ENCODE data around the gene FOXP1. TPM values are rescaled to one million over a fixed set of nuclear protein-coding genes. Genes with fewer than 3 reads are reported as not detected.

FOXP1 gene
- total and polyA plus RNA-seq, 2 of the 13 experiments (the other 11 are each of a cell fraction or from before 2014, with no cell fraction given): 40.4 to 59.0 TPM

DNA sequence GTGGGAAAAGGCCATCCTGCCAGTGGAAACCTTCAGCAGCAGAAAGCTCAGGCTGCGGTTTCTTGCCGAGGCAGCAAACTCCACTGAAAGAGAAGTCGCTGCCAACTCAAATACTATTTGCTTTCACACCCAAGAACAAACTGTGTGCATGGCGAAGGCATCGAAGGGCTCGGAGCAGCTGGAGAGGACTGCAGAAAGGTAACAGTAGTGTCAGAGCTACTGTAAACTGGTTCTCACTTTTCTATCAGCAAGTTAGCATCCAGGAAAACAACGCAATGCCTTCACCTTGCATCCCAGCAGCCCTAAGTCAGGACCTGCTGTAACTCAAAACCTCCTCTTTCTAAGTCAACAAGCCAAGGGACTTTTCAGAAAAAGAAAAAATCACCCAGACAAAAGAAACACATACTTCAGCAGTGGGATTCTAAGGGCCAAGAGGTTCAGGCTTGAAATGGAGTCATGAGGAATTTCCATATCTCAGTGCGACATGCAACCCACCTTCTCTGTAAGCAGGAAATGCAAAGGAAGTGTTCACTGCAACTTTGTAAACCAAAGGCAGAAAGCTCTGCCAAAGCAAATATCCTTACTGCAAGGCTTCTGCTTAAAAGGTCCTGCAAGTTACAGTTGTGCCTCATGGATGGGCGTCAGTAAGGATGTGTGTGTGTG lies 193.5 kb downstream of the FOXP1 start:
- Histone ChIP-seq H3K4me1 (ENCODE audit: insufficient read depth, low read length) (peaks cover 31% of the 10 kb centered on the region), H3K27ac (ENCODE audit: extremely low read length, insufficient read depth, low read length) (no peak overlapping the region), H3K36me3 (replicated peaks in 1 of 2; ENCODE audit: control insufficient read depth in 1 of 2, insufficient read depth in 2 of 2, low read length in 2 of 2) (no peaks in the 10 kb centered on the region), H3K9ac (ENCODE audit: insufficient read depth, low read depth, low read length) (no peak overlapping the region), H3K4me3 (replicated peaks in 1 of 3; ENCODE audit: insufficient read depth in 1 of 3, low read depth in 2 of 3, low read length in 3 of 3) (no peak overlapping the region), H3K79me2 (ENCODE audit: insufficient read depth, low read length) (peaks cover 16% of the 10 kb centered on the region), H3K9me3 (ENCODE audit: low read length) (no peaks in the 10 kb centered on the region), H4K20me1 (ENCODE audit: insufficient read depth, low read length) (peaks cover 5% of the 10 kb centered on the region; the same call in 1 of the 2 replicates), H3K4me2 (ENCODE audit: low read depth, low read length) (peak overlapping the region; percentile 37; the same call in 1 of the 2 replicates), H2AFZ (ENCODE audit: low read length) (no peak overlapping the region), H3K27me3 (ENCODE audit: control insufficient read depth in 1 of 2, insufficient read depth in 2 of 2, low read length in 2 of 2) (no peaks in the 10 kb centered on the region)
- FAIRE-seq (no peak), ATAC-seq (peak; percentile 79), DNase-seq (ENCODE audit: low spot score) (peak; percentile 39)
- CTCF ChIA-PET (ENCODE audit: low intra/inter-chr PET ratio, low total read pairs): no interaction called here
- TF ChIP-seq MXD4 (CRISPR knock-in tag; IDR thresholded peaks at IDR 0.05) (no peak), MAFK (conservative IDR thresholded peaks at IDR 0.05 in 1 of 2, IDR thresholded peaks at IDR 0.05 in 1 of 2; ENCODE audit: low read length in 2 of 2) (peak; percentile 18 to 38; a peak in 1 of 4 replicates), KMT2A (CRISPR knock-in tag; IDR thresholded peaks at IDR 0.05) (peak; percentile 46; the same call in 1 of the 2 replicates), MAFF (IDR thresholded peaks at IDR 0.05; ENCODE audit: low read depth, low read length) (peak; percentile 33; the same call in 1 of the 2 replicates)
- POLR2A ChIA-PET: no interaction called here
- in situ Hi-C loops (cut with HindIII; ENCODE audit: extremely low pct_ligation_motif_present, low pct_unique_long_range_greater_than_20kb): no loop called here
- intact Hi-C loops (cut with micrococcal nuclease; ENCODE audit: unreplicated experiment): loop anchor here (10.0 kb wide), 1 partner anchor 395 kb away; the partner anchor contains the start of gene PROK2
- WGBS (ENCODE audit: low lambda C conversion rate): 54% methylated on average over 9 of the region's 9 CpGs
- no TSS peak for BruUV-seq (replicated peaks)

- no peaks in the 10 kb centered on the region for H3K27me3 ChIP-seq (ENCODE audit: control insufficient read depth in 1 of 2, insufficient read depth in 2 of 2, low read length in 2 of 2)
- no peak overlapping the region for H3K4me3 ChIP-seq (replicated peaks in 1 of 3; ENCODE audit: insufficient read depth in 1 of 3, low read depth in 2 of 3, low read length in 3 of 3)
- FAIRE-seq: no peak
- intact Hi-C loops (cut with micrococcal nuclease; ENCODE audit: unreplicated experiment) (no loop called here), in situ Hi-C loops (cut with HindIII; ENCODE audit: extremely low pct_ligation_motif_present, low pct_unique_long_range_greater_than_20kb) (no loop called here)
- H3K36me3 ChIP-seq (replicated peaks in 1 of 2; ENCODE audit: control insufficient read depth in 1 of 2, insufficient read depth in 2 of 2, low read length in 2 of 2): no peaks in the 10 kb centered on the region
- peaks cover 31% of the 10 kb centered on the region for H3K4me1 ChIP-seq (ENCODE audit: insufficient read depth, low read length)
- H4K20me1 ChIP-seq (ENCODE audit: insufficient read depth, low read length): peaks cover 5% of the 10 kb centered on the region; the same call in 1 of the 2 replicates
- ChIA-PET CTCF (ENCODE audit: low intra/inter-chr PET ratio, low total read pairs) (no interaction called here), POLR2A (no interaction called here)
- 97% methylated on average over 8 of the region's 10 CpGs for WGBS (ENCODE audit: low lambda C conversion rate)
- DNase-seq (ENCODE audit: low spot score): no peak
- H3K27ac ChIP-seq (ENCODE audit: extremely low read length, insufficient read depth, low read length): no peak overlapping the region
- no peak overlapping the region for H3K4me2 ChIP-seq (ENCODE audit: low read depth, low read length)
- H3K9me3 ChIP-seq (ENCODE audit: low read length): no peaks in the 10 kb centered on the region
- no peak overlapping the region for H3K9ac ChIP-seq (ENCODE audit: insufficient read depth, low read depth, low read length)
- BruUV-seq (replicated peaks): no TSS peak
- H2AFZ ChIP-seq (ENCODE audit: low read length): no peak overlapping the region
- no peak for ATAC-seq
- H3K79me2 ChIP-seq (ENCODE audit: insufficient read depth, low read length): peaks cover 16% of the 10 kb centered on the region
- TF ChIP-seq ZFP37 (CRISPR knock-in tag; IDR thresholded peaks at IDR 0.05; ENCODE audit: borderline replicate concordance): no peak
- TF ChIP-seq ZNF891 (CRISPR knock-in tag; IDR thresholded peaks at IDR 0.05): no peak
- TF ChIP-seq ZNF557 (CRISPR knock-in tag; IDR thresholded peaks at IDR 0.05): no peak
- TF ChIP-seq ZNF34 (CRISPR knock-in tag; IDR thresholded peaks at IDR 0.05; ENCODE audit: borderline replicate concordance): no peak
- no peak for TF ChIP-seq ZNF766 (CRISPR knock-in tag; IDR thresholded peaks at IDR 0.05; ENCODE audit: borderline replicate concordance)
- TF ChIP-seq ZXDC (CRISPR knock-in tag; IDR thresholded peaks at IDR 0.05): no peak
- TF ChIP-seq CAMTA2 (CRISPR knock-in tag; IDR thresholded peaks at IDR 0.05; ENCODE audit: borderline replicate concordance): no peak
- TF ChIP-seq E2F2 (CRISPR knock-in tag; IDR thresholded peaks at IDR 0.05; ENCODE audit: borderline replicate concordance): no peak
- no peak for TF ChIP-seq NR2C2 (CRISPR knock-in tag; IDR thresholded peaks at IDR 0.05; ENCODE audit: borderline replicate concordance)
- no peak for TF ChIP-seq HNRNPL (IDR thresholded peaks at IDR 0.05; ENCODE audit: low read depth, low read length)
- TF ChIP-seq NFE2 (CRISPR knock-in tag; IDR thresholded peaks at IDR 0.05): no peak
These were observed 194.3 kb downstream of the FOXP1 start for GRCh38 chr3:71389191-71389590.
